ENCODE data around the gene RGS7.

GRCh38 chr1:241109039-241109438 is 248.0 kb downstream of the RGS7 start:
- no peak for TF ChIP-seq CTCF (conservative IDR thresholded peaks at IDR 0.05 in 1 of 2, IDR thresholded peaks at IDR 0.05 in 1 of 2; ENCODE audit: extremely low read depth in 1 of 2, insufficient read depth in 1 of 2, low read depth in 1 of 2, low read length in 2 of 2)
- no peak for TF ChIP-seq EZH2 (IDR thresholded peaks at IDR 0.05; ENCODE audit: borderline replicate concordance, low read length)

Measured in mammary epithelial cell (primary cell).